ENCODE data around the gene CEBPE. TPM values are rescaled to one million over a fixed set of nuclear protein-coding genes. Genes with fewer than 3 reads are reported as not detected.

Gene CEBPE
- total RNA-seq, 3 donors from 2014 or later = not detected

DNA sequence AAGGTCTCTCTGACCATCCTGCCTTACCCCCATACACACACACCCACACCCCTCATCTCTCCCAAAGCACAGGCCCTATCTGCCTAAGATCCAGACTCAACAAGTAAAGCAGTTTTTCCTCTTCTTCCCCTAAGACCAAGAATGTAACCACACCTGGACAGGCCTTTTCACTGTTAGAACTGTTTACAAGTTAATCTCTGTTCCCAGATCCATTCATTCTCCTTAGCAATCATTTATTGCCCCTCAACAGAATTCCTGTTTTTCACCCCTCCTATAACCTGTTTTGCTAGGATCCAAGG is 12.4 kb downstream of the CEBPE start:
- TF ChIP-seq, protein P1, sequence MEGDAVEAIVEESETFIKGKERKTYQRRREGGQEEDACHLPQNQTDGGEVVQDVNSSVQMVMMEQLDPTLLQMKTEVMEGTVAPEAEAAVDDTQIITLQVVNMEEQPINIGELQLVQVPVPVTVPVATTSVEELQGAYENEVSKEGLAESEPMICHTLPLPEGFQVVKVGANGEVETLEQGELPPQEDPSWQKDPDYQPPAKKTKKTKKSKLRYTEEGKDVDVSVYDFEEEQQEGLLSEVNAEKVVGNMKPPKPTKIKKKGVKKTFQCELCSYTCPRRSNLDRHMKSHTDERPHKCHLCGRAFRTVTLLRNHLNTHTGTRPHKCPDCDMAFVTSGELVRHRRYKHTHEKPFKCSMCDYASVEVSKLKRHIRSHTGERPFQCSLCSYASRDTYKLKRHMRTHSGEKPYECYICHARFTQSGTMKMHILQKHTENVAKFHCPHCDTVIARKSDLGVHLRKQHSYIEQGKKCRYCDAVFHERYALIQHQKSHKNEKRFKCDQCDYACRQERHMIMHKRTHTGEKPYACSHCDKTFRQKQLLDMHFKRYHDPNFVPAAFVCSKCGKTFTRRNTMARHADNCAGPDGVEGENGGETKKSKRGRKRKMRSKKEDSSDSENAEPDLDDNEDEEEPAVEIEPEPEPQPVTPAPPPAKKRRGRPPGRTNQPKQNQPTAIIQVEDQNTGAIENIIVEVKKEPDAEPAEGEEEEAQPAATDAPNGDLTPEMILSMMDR (IDR thresholded peaks at IDR 0.05) = no peak
- no peak for ATAC-seq
- intact Hi-C loops (cut with DNase I, micrococcal nuclease) = no loop called here
- H3K4me1 ChIP-seq (ENCODE audit: low read depth) = no peaks in the 10 kb centered on the region
- DNase-seq = no peak
- no peaks in the 10 kb centered on the region for H3K36me3 ChIP-seq (ENCODE audit: low read depth)
- no peak overlapping the region for H3K4me3 ChIP-seq
- H3K9me3 ChIP-seq = no peaks in the 10 kb centered on the region

DNA sequence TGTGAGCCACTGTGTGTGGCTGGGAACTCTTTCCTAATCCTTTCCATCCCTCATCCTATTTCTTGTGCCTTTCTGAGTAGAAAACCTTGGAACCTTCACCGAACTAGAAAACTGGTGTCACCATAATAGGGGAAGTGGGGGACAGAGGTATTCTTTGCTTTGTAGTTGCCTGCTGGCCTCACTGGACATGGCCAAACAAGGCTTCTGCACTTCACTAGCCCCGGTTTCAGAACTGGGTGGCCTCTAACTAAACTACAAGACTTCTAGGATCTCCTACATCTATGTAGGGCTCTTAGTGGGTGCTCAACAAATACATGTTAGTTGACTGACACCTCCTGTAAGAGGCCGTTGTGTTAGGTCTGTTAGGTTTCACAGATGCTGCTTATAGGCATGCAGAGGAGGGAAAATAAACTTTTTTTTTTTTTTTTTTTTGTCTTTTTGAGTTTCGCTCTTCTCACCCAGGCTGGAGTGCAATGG is 13.7 kb downstream of the CEBPE start:
- TF ChIP-seq, protein P1 (IDR thresholded peaks at IDR 0.05) = no peak
- DNase-seq = no peak
- Histone ChIP-seq H3K9me3 (no peaks in the 10 kb centered on the region), H3K4me1 (ENCODE audit: low read depth) (no peaks in the 10 kb centered on the region), H3K4me3 (no peak overlapping the region), H3K36me3 (ENCODE audit: low read depth) (no peaks in the 10 kb centered on the region)
- no peak for ATAC-seq
- intact Hi-C loops (cut with DNase I, micrococcal nuclease) = no loop called here

DNA sequence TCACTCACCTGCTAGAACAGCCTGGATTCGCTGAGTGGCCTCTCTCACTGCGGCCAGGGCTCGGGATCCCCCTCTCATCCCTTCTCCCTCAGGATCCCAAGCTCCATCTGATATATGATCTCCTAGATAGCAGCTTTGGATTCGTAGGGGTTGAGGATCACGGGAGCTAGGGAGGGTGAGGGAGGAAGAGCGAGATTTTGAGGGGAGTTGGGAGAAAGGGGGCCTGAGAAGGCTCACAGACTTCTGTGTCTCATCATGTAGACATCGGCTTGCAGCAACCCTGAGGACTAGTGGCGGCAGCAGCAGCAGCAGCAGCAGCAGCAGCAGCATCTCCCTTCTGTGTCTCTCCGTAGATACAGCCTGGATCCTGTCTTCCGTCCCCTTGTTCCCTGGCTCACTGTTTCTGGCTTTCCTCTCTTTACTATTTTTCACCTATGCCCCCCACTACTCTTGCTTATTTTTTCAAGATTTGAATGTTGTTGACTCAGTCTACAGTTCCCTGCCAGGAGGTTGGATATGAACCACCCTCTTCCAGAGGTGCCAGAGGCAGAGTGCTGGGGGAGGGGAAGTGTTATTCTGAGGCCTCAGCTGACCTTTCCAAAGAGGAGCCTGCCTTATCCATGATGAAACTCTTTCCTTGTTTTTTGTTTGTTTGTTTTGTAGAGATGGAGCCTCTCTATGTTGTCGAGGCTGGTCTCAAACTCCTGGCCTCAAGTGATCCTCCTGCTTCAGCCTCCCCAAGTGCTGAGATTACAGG is 14.3 kb downstream of the CEBPE start, which contains the start of gene CIROP:
TSS of gene CIROP (minus strand) at position 399 of the 757 bp plus-strand sequence. CDS start at position 330, 69 bp downstream.
- Histone ChIP-seq H3K4me3 (no peak within 1 kb of the TSS), H3K9me3 (no peaks in the 10 kb centered on the region), H3K36me3 (ENCODE audit: low read depth) (no peaks in the 10 kb centered on the region), H3K4me1 (ENCODE audit: low read depth) (no peaks in the 10 kb centered on the region)
- intact Hi-C loops (cut with DNase I, micrococcal nuclease) = no loop called here
- DNase-seq = no peak
- ATAC-seq = no peak
- TF ChIP-seq, protein P1 (IDR thresholded peaks at IDR 0.05) = no peak

DNA sequence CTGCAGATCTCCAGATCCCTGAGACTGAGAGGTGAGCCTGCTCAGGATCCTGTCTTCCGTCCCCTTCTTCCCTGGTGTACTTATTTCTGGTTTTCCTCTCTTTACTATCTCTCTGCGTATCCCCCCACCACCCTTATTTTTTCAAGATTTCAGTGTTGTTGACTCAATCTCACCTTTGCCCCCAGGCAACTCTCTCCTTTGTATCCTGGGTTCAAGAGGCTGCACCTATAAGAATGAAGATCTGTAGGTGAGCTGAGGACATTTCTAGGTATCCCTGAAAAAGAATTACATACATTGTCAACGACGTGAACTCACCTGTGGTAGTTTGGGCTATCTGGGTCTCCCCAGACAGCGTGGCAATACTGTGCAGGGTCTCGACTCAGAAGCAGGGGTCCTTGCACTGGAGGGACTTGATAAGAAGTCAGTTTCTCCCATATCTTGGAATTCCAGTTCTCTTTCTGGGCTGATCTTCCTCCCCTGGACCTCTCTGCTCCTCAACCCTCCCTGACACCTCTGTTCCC is 14.9 kb downstream of the CEBPE start:
- Histone ChIP-seq H3K9me3 (no peaks in the 10 kb centered on the region), H3K36me3 (ENCODE audit: low read depth) (no peaks in the 10 kb centered on the region), H3K4me1 (ENCODE audit: low read depth) (no peaks in the 10 kb centered on the region), H3K4me3 (no peak overlapping the region)
- DNase-seq (no peak), ATAC-seq (no peak)
- TF ChIP-seq, protein P1 (IDR thresholded peaks at IDR 0.05) = no peak
- intact Hi-C loops (cut with DNase I, micrococcal nuclease) = no loop called here

DNA sequence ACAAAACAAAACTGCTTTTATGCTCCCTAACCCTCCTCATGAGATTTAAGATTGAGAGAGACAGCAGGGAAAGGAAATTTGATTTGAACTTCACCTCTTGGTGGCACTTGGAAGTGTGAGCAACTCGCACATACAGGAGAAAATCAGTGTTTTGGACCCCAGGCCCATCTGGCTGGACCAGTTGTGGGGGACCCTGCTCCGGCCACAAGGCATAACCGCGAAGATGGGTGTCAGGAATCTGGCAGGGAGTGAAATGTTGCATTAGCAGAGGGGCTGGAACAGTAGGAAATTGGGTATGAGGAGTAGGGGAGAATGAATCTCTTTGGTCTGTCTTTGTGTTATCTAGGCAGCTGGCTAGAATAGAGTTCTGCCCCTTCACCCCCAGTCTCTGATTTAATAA is 15.5 kb downstream of the CEBPE start:
- Histone ChIP-seq H3K4me3 (no peak overlapping the region), H3K36me3 (ENCODE audit: low read depth) (no peaks in the 10 kb centered on the region), H3K4me1 (ENCODE audit: low read depth) (no peaks in the 10 kb centered on the region), H3K9me3 (no peaks in the 10 kb centered on the region)
- ATAC-seq = no peak
- no peak for DNase-seq
- intact Hi-C loops (cut with DNase I, micrococcal nuclease) = no loop called here
- TF ChIP-seq, protein P1 (IDR thresholded peaks at IDR 0.05) = no peak
